ENCODE results near the gene EBLN1.

GRCh38 chr10:22230158-22230833 lies 12.5 kb upstream of the EBLN1 start:
- TF ChIP-seq CTCF (IDR thresholded peaks at IDR 0.05; ENCODE audit: poor library complexity) (no peak), EZH2phosphoT487 (IDR thresholded peaks at IDR 0.05; ENCODE audit: low read depth, severe bottlenecking, unreplicated experiment) (no peak), EZH2 (IDR thresholded peaks at IDR 0.05; ENCODE audit: borderline replicate concordance) (no peak)
